ENCODE measurements around the gene PGS1.

The PGS1 gene

DNA sequence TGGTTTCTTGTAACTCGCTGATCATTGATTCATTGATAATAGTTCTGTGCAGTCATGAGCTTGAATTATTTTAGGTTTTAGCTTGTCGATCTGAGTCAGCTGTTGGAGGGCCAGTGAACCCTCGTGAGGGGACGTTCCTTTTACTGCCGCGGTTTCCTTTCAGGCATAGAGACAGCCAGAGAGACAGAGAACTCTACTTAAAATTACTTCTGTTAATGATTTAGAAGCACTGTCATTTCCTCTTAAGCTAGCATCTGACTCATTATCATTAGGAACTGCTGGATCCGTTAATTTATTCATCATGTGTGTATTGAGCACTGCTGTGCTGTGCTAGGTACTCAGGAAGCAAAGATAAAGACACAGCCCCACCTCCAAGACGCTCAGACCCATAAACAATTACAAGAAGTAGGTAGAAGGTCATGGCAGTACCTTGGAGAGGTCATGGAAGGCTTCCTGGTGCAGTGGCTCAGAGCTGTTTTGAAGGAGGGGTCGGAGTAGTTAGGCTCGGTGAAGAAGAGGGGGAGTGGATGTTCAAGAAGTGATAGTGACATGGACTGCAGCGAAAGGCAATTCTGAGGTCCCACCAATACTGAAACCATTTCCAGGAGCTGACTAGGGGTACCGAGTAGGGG lies 3.3 kb downstream of the PGS1 start:
- no peak overlapping the region for H3K27ac ChIP-seq
- no peak for DNase-seq (ENCODE audit: low read depth, low spot score)

DNA sequence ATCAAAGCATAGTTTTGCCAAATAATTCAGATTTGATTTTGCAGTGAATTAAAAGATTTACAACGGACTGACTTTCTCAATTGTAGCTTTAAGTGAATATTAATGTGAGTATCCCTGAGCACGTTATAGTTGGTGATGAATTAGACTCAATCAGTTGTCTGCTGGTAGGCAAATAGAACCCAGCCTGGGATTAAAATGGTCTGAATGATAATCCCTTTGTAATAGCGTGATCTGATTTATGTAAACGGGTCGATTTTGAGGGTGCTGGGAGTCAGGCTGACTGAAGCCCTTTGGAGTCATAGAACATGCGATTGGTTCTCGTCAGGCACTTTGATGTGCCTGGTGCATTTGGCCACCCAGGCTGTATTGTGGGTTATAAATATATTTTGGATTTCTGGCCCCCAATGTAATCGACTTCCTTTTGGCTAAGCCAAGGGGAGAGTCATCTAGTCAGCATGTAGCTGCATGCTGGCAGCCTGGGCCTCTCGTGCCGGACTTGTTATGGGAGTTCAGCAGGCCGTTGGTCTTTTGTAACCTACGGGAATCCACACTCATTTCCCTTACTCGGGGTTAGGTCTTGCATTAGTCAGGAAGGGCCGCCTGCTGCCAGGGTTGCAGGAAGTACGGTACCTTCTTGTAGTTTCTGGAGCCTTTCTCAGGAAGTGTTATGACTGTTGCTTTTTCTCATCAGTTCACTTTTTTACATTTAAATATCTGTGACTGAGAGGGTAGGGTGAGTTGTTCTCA lies 5.4 kb downstream of the PGS1 start:
- peak; percentile 92 for DNase-seq (ENCODE audit: low read depth, low spot score)

DNA sequence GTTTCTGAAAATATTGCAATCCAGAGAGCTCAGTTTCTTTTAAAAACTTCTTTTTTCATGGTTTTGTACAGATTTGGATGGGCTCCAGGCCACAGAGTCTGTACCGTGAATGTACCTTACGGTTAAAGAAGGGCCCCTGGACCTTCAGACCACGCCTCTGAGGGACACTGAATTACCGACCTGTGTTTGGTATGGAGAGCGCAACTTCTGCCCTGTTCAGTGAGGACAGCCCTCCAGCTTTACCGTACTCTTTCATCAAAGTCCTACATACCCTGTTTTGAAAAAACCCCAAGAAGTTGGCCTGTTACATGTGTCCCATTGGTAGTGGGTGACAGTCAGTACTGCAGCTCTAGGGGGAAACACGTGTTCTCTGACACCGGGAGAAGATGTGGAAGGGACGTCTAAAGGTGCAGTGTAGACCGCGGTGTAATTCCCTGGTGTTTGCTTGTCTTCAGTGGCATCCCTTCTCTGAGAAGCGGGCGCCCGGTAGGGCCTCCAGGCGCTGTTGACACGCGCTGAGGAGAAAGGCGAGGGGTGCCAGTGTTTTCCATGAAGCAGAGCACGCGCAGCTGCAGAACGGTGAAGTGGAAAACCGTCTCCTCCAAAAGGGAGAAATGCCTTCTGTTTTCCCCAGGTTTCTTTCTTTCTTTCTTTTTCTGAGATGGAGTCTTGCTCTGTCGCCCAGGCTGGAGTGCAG lies 6.2 kb downstream of the PGS1 start:
- H3K27ac ChIP-seq = peak overlapping the region; percentile 74
- DNase-seq (ENCODE audit: low read depth, low spot score) = no peak

More for the DNA sequence above, 5.4 kb downstream of the PGS1 start:
- H3K27ac ChIP-seq = peak overlapping the region; percentile 74

DNA sequence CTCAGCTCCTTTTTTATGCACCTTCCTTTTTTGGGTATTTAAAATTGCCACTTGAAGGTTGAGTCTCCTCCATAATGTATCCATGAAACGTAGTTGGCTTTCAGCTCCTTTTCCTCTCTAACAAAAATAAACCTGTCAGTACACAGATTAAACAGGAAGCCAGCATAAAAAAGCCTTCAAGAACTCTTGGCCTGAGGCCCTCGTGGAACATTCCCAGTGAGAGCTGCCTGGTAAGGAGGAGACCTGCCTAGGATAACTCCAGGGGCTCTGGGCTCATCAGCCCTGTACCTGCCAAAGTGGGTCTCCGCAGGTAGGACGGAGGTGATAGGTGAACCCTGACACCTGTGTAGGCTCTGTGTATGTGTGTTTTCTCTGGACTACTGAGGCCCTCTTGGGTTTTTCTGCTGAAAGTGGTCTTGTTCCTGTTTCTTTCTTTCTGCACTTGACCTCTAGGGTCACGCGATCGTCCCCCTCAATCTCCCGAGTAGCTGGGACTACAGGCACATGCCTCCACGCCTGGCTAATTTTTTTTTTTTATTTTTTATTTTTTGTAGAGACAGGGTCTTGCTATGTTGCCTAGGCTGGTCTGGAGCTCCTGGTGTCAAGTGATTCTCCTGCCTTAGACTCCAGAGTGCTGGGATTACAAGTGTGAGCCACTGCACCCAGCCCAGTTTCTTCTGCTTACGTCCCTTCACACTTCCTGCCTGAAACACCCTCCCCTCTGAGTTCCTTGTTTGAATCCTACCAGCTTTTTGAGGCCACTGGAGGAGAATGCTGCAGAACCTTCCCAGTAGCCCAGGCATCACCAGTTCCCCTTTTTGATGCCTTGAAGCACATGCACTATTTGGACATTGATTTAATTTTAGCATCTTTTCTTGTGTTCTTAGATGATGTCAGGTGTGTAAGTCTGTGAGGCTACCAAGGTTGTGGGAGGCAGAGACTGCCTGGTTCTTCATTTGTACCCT lies 9.8 kb downstream of the PGS1 start:
- H3K27ac ChIP-seq = no peak overlapping the region
- DNase-seq (ENCODE audit: low read depth, low spot score) = no peak

DNA sequence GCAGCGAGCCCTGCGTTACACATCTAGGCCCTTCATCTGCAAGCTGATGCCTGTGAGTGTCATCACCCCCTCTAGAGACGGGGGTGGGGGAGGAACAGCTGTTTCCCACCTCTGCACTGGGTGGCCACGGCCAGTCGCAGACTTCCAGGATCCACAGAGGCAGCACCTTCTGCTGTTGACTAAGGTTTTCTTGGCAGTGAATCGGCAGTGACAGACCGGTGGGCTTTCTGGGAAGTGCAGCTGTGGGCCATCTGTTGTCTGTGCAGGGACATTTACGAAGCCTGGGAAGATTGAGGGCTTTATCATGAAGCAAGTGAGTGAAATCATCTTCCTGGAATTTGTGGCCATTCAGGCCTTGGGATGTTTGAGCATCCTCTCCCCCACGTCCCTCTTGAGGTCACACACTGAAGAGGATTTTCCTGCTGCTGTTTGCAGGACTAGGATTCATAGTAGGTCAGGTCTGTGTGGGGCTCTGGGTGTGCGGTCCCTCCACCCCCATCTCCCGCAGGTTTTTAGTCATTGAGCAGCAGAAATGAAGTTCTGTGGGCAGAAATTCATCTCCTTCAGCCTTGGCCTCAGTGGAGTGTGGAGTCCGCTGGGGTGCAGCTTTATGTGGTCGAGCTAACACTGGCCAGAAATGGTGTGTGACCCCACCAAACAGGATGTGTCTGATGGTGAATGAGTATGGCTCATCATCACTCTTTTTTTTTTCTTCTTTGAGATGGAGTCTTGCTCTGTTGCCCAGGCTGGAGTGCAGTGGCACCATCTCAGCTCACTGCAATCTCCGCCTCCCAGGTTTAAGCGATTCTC lies 12.0 kb downstream of the PGS1 start:
- no peak for DNase-seq (ENCODE audit: low read depth, low spot score)
- no peak overlapping the region for H3K27ac ChIP-seq

DNA sequence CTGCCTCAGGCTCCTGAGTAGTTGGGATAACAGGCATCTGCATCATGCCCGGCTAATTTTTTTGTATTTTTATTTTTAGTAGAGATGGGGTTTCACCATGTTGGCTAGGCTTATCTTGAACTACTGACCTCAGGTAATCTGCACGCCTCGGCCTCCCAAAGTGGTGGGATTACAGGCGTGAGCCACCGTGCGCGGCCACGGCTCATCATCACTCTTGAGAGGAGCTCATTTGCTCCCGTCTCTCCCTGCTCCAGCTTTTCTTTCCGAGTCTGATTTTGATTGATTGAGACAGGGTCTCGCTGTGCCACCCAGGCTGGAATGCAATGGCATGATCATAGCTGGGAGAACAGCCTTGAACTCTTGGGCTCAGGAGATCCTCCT lies 12.6 kb downstream of the PGS1 start:
- peak overlapping the region; percentile 30 for H3K27ac ChIP-seq

DNA sequence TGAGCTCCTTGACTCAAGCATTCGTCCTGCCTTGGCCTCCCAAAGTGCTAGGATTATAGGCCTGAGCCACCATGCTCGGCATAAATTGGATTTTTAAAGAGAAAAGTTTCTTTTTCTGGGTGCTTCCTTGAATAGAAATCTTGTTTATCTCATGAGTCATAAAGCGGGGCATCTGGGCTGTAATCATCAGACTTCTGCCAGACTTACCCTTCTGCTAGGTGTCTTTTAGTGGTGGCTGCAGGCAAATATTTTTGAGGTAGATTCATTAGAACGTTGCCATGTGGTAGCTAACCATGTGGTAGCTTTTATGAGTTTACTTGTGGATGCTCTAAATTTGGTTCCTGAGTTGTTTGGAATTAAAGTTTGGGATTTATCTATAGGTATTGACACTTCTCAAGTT lies 13.4 kb downstream of the PGS1 start:
- no peak for DNase-seq (ENCODE audit: low read depth, low spot score)
- peak overlapping the region; percentile 30 for H3K27ac ChIP-seq

More for the DNA sequence above, 12.6 kb downstream of the PGS1 start:
- DNase-seq (ENCODE audit: low read depth, low spot score) = no peak

DNA sequence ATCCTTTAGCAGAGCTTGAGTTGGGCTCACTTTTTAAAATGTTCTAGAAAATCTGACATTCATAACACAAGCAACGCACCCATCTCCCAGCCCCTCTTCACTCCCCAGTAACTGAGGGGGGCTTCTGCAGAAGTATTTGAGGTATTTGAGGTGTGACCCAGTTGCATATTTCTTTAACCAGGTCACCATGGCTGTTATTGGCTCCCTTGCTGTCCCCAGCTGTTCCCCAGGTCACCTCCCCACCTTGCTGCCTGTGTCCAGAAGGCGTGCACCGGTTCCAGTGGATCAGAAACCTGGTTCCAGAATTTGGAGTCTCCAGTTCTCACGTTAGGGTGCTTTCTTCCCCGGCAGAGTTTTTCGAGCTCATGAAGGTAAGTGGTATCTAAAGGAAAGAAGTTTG lies 13.8 kb downstream of the PGS1 start:
- H3K27ac ChIP-seq = peak overlapping the region; percentile 30
- DNase-seq (ENCODE audit: low read depth, low spot score) = no peak

DNA sequence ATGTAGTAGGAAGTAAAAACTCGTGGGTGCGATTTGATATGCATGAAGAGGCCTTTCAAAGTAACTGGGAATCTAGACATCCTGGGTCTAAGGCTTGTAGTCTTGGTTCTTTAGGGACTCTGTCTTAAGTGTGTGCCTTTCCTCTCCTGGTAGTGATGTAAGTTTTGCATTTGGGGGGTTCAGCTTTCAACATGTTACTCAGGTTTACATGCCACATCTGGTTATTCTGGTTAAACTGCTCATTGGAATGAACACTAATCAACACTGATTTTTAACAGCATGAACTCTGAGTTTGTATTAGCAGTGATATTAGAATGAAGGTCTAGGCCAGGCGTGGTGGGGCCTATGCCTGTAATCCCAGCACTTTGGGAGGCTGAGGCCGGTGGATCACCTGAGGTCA lies 15.1 kb downstream of the PGS1 start:
- DNase-seq (ENCODE audit: low read depth, low spot score) = no peak
- H3K27ac ChIP-seq = no peak overlapping the region

DNA sequence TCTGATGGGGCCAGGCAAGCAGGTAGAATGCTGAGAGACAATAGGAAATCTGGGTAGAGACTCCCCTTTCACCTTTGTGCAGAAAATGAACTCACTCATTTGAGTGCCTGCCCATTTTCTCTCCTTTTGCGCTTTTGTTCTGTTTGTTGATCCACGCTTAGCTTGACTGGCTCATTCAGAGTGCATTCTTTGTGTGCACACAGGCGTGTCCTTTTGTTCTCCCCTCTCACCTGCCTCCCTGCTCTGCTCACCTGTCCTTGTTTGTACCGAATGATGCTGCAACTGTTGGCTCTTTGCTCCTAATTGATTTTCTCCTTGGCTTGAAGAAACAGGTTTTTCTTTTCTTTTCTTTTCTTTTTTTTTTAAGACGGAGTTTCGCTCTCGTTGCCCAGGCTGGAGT lies 15.8 kb downstream of the PGS1 start:
- DNase-seq (ENCODE audit: low read depth, low spot score) = no peak
- no peak overlapping the region for H3K27ac ChIP-seq

DNA sequence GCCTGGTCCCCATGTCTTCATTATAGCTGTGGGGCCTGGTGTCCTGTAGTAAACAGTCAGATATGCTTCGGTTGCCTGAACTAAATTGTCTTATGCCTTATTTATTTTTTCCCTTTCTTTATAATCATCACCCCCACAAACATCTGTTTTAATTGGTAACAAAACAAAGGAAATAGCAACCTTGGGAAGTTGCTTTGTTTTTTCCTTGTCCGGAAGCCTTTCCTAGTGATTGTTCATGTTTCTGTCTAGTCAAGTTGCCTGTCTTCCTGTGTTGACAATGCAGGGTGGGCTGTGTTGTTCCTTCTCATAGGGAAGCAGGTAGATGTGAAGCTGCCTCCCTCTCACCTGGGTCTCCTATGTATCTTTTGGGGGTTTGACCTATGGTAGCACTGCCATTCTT lies 16.7 kb downstream of the PGS1 start:
- H3K27ac ChIP-seq = no peak overlapping the region
- DNase-seq (ENCODE audit: low read depth, low spot score) = no peak

DNA sequence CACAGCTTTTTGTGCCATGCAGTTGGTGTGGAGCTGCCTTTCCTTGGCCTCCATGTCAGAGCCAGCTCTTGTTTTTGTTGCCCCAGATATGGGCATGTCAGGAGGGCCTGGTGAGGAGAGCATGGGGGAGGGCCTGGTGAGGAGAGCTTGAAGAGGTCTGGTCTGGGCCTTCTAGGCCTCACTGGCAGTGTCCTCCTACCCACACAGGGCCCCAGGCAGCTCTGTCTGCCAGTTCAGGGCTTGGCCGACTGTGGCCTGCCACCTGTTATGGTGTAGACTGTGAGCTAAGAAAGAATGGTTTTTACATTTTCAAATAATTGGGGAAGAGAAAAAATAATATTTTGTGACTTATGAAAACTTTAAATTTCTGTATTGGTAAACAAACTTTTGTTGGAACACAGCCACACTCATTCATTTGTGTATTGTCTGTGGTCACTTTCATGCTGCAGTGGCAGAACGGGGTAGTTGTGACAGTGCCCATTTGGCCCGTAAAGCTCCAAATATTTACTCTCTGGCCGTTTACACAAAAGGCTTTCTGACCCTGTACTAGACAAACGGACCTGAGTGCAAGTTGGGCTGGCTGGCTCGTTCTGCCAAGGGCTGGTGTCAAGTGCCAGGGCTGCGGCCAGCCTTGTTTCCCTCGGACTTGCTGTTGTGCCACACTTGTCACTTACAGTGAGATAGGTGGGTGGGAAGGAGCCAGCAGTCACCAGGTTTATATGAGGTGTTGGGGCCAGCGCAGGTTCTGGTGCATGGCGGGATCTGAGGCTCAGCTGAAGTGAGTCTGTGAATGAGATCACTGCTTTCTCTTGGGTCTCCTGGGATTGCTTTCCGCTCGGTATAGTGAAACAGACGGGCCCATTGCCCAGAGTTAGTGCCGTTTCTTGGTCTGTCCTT lies 18.2 kb downstream of the PGS1 start:
- no peak overlapping the region for H3K27ac ChIP-seq
- DNase-seq (ENCODE audit: low read depth, low spot score) = no peak

DNA sequence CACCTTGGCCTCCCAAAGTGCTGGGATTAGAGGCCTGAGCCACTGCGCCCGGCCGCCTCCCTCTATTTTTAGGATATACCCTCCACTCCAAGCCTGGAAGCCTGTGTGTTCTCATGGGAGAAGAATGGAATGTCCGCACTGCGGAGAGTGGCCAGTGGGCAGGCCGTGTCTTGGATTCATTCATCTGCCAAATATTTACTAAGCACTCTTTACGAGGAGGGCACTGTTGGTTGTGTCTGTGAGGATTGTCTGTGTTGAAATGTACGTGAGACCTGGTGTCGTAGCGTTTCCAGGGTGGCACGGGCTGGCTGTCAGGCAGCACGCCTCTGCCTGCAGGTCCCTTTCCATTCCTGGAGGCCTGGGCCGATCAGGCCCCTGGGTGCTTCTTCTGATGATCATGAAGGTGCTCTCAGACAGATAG lies 19.2 kb downstream of the PGS1 start:
- no peak overlapping the region for H3K27ac ChIP-seq
- no peak for DNase-seq (ENCODE audit: low read depth, low spot score)

DNA sequence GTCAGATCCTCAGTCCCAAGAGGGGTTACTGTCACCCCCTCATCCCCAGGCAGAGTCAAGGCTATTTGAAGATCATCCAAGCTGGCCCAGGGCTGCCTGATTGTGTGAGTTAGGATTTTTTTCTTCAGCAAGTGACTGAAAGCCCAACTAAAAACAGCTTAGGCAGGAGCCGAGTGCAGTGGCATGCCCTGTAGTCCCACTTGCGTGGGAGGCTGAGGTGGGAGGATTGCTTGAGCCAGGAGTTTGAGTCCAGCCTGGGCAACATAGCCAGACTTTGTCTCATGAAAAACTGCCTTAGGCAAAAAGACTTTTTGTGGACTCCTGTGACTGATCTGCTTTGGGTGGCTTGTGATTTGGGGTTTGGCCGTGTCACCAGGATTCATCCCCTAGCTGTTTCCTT lies 19.9 kb downstream of the PGS1 start:
- no peak overlapping the region for H3K27ac ChIP-seq
- no peak for DNase-seq (ENCODE audit: low read depth, low spot score)

DNA sequence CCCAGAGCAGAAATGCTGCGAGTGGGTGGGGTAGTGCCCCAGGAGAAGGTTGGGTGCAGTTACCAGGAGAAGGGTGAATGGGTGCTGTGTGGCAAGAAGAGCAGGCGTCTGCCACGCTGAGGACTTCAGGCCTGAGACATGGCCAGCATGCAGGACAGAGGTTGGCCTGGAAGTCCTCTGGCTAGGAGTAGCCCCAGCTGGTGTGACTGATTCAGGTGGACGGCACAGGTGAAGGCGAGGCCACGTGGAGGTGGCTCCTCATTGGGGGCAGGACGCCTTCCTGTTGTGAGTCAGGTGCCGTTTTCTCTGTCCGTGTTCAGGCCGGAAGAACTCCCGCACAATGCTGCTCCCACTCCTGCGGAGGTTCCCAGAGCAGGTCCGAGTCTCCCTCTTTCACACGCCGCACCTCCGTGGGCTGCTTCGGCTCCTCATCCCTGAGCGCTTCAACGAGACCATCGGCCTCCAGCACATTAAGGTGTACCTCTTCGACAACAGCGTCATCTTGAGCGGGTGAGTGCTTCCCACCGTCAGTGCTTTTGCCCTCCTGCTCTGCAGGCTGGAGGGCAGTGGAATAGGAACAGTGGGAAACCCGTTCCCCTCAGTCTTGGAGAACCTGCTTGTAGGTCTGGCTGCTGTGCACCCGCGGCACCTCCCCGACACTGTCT lies 20.7 kb downstream of the PGS1 start:
- H3K27ac ChIP-seq = peak overlapping the region; percentile 2

DNA sequence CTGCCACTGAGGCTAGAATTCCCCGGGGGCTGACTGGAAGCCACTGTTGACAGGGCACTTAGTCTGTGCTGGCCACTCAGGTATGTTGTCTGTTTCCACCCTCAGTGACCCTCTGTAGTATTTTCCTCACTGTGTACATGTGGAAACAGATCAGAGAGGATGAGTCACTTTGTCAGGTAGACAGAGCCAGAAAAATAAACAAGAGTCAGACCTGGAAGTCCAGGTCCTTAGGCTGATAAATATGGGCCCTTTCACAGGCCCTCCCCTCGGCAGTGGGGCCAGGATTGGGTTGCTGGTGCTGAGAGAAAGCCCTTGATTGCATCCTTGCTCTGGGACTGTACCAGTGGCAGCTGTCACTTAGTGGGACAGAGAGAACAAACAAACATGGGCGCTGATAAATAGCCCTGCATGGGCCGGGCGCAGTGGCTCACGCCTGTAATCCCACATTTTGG lies 21.3 kb downstream of the PGS1 start:
- DNase-seq (ENCODE audit: low read depth, low spot score) = no peak
- H3K27ac ChIP-seq = peak overlapping the region; percentile 2

More for the DNA sequence above, 20.7 kb downstream of the PGS1 start:
- no peak for DNase-seq (ENCODE audit: low read depth, low spot score)

DNA sequence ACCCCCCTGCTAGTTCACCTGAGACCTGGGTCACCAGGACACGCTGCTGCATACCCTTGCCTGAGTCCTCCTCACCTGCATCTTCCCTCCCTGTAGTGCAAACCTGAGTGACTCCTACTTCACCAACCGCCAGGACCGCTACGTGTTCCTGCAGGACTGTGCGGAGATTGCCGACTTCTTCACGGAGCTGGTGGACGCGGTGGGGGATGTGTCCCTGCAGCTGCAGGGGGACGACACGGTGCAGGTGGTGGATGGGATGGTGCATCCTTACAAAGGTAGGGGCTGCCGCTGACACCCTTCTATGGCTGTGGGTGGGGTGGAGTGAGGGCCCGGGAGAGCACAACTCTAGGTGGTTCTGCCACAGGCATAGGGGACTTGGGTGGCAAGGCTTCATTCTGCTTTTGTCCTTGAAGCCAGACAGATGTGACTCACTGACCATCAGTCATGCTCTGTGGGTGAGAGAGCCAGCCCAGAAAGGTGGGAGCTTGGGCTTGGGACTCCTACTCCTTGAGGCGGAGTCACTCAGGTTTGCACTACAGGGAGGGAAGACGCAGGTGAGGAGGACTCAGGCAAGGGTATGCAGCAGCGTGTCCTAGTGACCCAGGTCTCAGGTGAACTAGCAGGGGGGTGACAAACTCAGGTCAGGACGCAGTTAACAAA lies 22.3 kb downstream of the PGS1 start:
- no peak for DNase-seq (ENCODE audit: low read depth, low spot score)
- peak overlapping the region; percentile 60 for H3K27ac ChIP-seq

All from epithelial cell of prostate (primary cell).